OCI-LY1 (cell line): ENCODE results near the gene CD48.

Experiments used
- H2AFZ ChIP-seq: fragments of 200-600 bp; sonication (generic), shearing (Covaris generic); 2 replicates; pipeline ENCODE4 v1.6.0; 2014; ENCODE audit warnings: antibody characterized with exemption, mild to moderate bottlenecking, low read length
- H3F3A ChIP-seq: fragments of 200-600 bp; sonication (generic), shearing (Covaris generic); 2 replicates; pipeline ENCODE4 v1.6.0; 2014; ENCODE audit warnings: mild to moderate bottlenecking, antibody characterized with exemption, low read length, moderate library complexity; ENCODE audit not compliant: insufficient read depth
- H3K27ac ChIP-seq: fragments of 200-600 bp; sonication (generic); 2 replicates; pipeline ENCODE4 v1.5.1; 2014; ENCODE audit warnings: low read length, mixed run types, mild to moderate bottlenecking, low read depth; ENCODE audit not compliant: poor library complexity, severe bottlenecking
- H3K27me3 ChIP-seq: fragments of 200-600 bp; sonication (generic); 2 replicates; pipeline ENCODE4 v1.6.0; 2014; ENCODE audit warnings: antibody characterized with exemption, mild to moderate bottlenecking, low read length, moderate library complexity; ENCODE audit not compliant: insufficient read depth
- H3K36me3 ChIP-seq: fragments of 200-600 bp; sonication (generic); 2 replicates; pipeline ENCODE4 v1.6.1; 2014; ENCODE audit warnings: mild to moderate bottlenecking, antibody characterized with exemption, low read length, moderate library complexity, mixed read lengths; ENCODE audit not compliant: insufficient read depth
- H3K4me1 ChIP-seq: fragments of 200-600 bp; sonication (generic); 2 replicates; pipeline ENCODE4 v1.5.1; 2014; ENCODE audit warnings: mild to moderate bottlenecking, low read length, moderate library complexity; ENCODE audit not compliant: insufficient read depth, severe bottlenecking
- H3K4me2 ChIP-seq: fragments of 200-600 bp; sonication (generic), shearing (Covaris generic); 2 replicates; pipeline ENCODE4 v1.6.1; 2014; ENCODE audit warnings: low read length
- H3K4me3 ChIP-seq: fragments of 200-600 bp; sonication (generic); 2 replicates; pipeline ENCODE4 v1.5.1; 2014; ENCODE audit warnings: low read length, low read depth, mild to moderate bottlenecking, mixed read lengths; ENCODE audit not compliant: poor library complexity, severe bottlenecking
- H3K79me2 ChIP-seq: fragments of 200-600 bp; shearing (Covaris generic); 2 replicates; pipeline ENCODE4 v1.6.1; 2016; ENCODE audit warnings: mixed run types, low read length, mixed read lengths; ENCODE audit not compliant: insufficient read depth
- H3K9ac ChIP-seq: fragments of 200-600 bp; sonication (generic), shearing (Covaris generic); 2 replicates; pipeline ENCODE4 v1.6.1; 2014; ENCODE audit warnings: mild to moderate bottlenecking, low read length, mixed read lengths
- H3K9me2 ChIP-seq: fragments of 200-600 bp; sonication (generic), shearing (Covaris generic); 2 replicates; pipeline ENCODE4 v1.6.1; 2014; ENCODE audit warnings: low read depth, mild to moderate bottlenecking, low read length, mixed read lengths
- H3K9me3 ChIP-seq: fragments of 200-600 bp; shearing (Covaris generic); 2 replicates; pipeline ENCODE4 v1.6.1; 2014; ENCODE audit warnings: low read length, mixed read lengths
- H4K20me1 ChIP-seq: fragments of 200-600 bp; sonication (generic), shearing (Covaris generic); 2 replicates; pipeline ENCODE4 v1.6.0; 2016; ENCODE audit warnings: mild to moderate bottlenecking, low read length; ENCODE audit not compliant: insufficient read depth
- CTCF ChIP-seq: fragments of 200-600 bp; sonication (generic), shearing (Covaris generic); IDR thresholded peaks from 2 replicates; pipeline ENCODE4 v1.5.1; 2017; ENCODE audit warnings: mild to moderate bottlenecking, antibody characterized with exemption, low read length, moderate library complexity, mixed read lengths
- EZH2 ChIP-seq: fragments of 200-600 bp; sonication (generic), shearing (Covaris generic); IDR thresholded peaks from 2 replicates; pipeline ENCODE4 v1.8.0; 2017; ENCODE audit warnings: borderline replicate concordance, mixed run types, mild to moderate bottlenecking, antibody characterized with exemption, low read length, moderate library complexity, mixed read lengths

The CD48 gene

GRCh38 chr1:160636547-160636946 lies 75.1 kb downstream of the CD48 start:
- H3K9ac ChIP-seq, result no peak overlapping the region
- H3K4me3 ChIP-seq, result no peak overlapping the region
- H3K9me3 ChIP-seq, result no peaks in the 10 kb centered on the region
- no peak overlapping the region for H3K4me2 ChIP-seq
- TF ChIP-seq CTCF (no peak), EZH2 (no peak)
- H3K36me3 ChIP-seq, result no peaks in the 10 kb centered on the region
- H3K27me3 ChIP-seq, result no peaks in the 10 kb centered on the region
- no peaks in the 10 kb centered on the region for H4K20me1 ChIP-seq
- H2AFZ ChIP-seq, result no peak overlapping the region
- H3K27ac ChIP-seq, result no peak overlapping the region
- H3K4me1 ChIP-seq, result peaks cover 39% of the 10 kb centered on the region
- no peaks in the 10 kb centered on the region for H3K79me2 ChIP-seq
- H3F3A ChIP-seq, result no peaks in the 10 kb centered on the region
- H3K9me2 ChIP-seq, result no peaks in the 10 kb centered on the region

- Histone ChIP-seq H3K9ac (no peak overlapping the region), H3F3A (no peaks in the 10 kb centered on the region), H3K9me2 (no peaks in the 10 kb centered on the region), H3K27ac (no peak overlapping the region), H3K36me3 (no peaks in the 10 kb centered on the region), H3K4me3 (no peak overlapping the region), H3K9me3 (no peaks in the 10 kb centered on the region), H2AFZ (no peak overlapping the region), H4K20me1 (no peaks in the 10 kb centered on the region), H3K4me1 (peaks cover 35% of the 10 kb centered on the region), H3K79me2 (no peaks in the 10 kb centered on the region), H3K27me3 (no peaks in the 10 kb centered on the region), H3K4me2 (no peak overlapping the region)
- TF ChIP-seq CTCF, result no peak
- TF ChIP-seq EZH2, result no peak
These were observed 75.5 kb downstream of the CD48 start for GRCh38 chr1:160636076-160636475.

- Histone ChIP-seq H3K36me3 (no peaks in the 10 kb centered on the region), H3K9me2 (no peaks in the 10 kb centered on the region), H3K4me1 (peaks cover 33% of the 10 kb centered on the region), H3K27ac (no peak overlapping the region), H4K20me1 (no peaks in the 10 kb centered on the region), H3K4me2 (no peak overlapping the region), H3K79me2 (no peaks in the 10 kb centered on the region), H3F3A (no peaks in the 10 kb centered on the region), H3K9ac (no peak overlapping the region), H2AFZ (no peak overlapping the region), H3K27me3 (no peaks in the 10 kb centered on the region), H3K9me3 (no peaks in the 10 kb centered on the region), H3K4me3 (no peak overlapping the region)
- TF ChIP-seq CTCF (no peak), EZH2 (no peak)
These were observed 76.8 kb downstream of the CD48 start for GRCh38 chr1:160634543-160635491.
